ENCODE data around the gene NT5C1A. TPM values are rescaled to one million over a fixed set of nuclear protein-coding genes. Genes with fewer than 3 reads are reported as not detected.

The NT5C1A gene
- under 1 TPM in 1 of 3 donors, not detected in 2; 0.29 TPM for total RNA-seq

GRCh38 chr1:39671793-39672550, at the start of gene NT5C1A:
TSS of gene NT5C1A (minus strand) at chr1:39672107. CDS start at chr1:39672038, 69 bp downstream.
- H3K27me3 ChIP-seq = no peaks in the 10 kb centered on the region
- intact Hi-C loops (cut with DNase I; ENCODE audit: low total_unique reads) = no loop called here
- no peaks in the 10 kb centered on the region for H3K36me3 ChIP-seq
- H3K4me1 ChIP-seq = peaks cover 4% of the 10 kb centered on the region in 2 donors
- no peak for DNase-seq (ENCODE audit: low spot score in 2 of 2)
- TF ChIP-seq, protein P1, sequence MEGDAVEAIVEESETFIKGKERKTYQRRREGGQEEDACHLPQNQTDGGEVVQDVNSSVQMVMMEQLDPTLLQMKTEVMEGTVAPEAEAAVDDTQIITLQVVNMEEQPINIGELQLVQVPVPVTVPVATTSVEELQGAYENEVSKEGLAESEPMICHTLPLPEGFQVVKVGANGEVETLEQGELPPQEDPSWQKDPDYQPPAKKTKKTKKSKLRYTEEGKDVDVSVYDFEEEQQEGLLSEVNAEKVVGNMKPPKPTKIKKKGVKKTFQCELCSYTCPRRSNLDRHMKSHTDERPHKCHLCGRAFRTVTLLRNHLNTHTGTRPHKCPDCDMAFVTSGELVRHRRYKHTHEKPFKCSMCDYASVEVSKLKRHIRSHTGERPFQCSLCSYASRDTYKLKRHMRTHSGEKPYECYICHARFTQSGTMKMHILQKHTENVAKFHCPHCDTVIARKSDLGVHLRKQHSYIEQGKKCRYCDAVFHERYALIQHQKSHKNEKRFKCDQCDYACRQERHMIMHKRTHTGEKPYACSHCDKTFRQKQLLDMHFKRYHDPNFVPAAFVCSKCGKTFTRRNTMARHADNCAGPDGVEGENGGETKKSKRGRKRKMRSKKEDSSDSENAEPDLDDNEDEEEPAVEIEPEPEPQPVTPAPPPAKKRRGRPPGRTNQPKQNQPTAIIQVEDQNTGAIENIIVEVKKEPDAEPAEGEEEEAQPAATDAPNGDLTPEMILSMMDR (IDR thresholded peaks at IDR 0.05) = no peak
- no peak for TF ChIP-seq POLR2AphosphoS5 (IDR thresholded peaks at IDR 0.05)
- no peak for TF ChIP-seq POLR2A (IDR thresholded peaks at IDR 0.05)
- H3K4me3 ChIP-seq = peak within 1 kb of the TSS; percentile 38 to 64 (median 52)
- H3K9me3 ChIP-seq = no peaks in the 10 kb centered on the region
- H3K27ac ChIP-seq = no peak within 1 kb of the TSS

- no peaks in the 10 kb centered on the region for H3K9me3 ChIP-seq
- intact Hi-C loops (cut with DNase I; ENCODE audit: low total_unique reads) = no loop called here
- no peak overlapping the region for H3K27ac ChIP-seq
- H3K36me3 ChIP-seq = no peaks in the 10 kb centered on the region
- H3K27me3 ChIP-seq = peaks cover 0 to 6% of the 10 kb centered on the region in 2 donors
- no peak overlapping the region for H3K4me3 ChIP-seq
- H3K4me1 ChIP-seq = no peaks in the 10 kb centered on the region
- no peak for DNase-seq (ENCODE audit: low spot score in 2 of 2)
- TF ChIP-seq POLR2A (IDR thresholded peaks at IDR 0.05) (no peak), POLR2AphosphoS5 (IDR thresholded peaks at IDR 0.05) (no peak)
- TF ChIP-seq, protein P1 (IDR thresholded peaks at IDR 0.05) = no peak
Observed at GRCh38 chr1:39721664-39722063, 49.8 kb upstream of the NT5C1A start.

GRCh38 chr1:39720094-39720999, 48.4 kb upstream of the NT5C1A start:
- DNase-seq (ENCODE audit: low spot score in 2 of 2) = no peak
- Histone ChIP-seq H3K27ac (no peak overlapping the region), H3K4me3 (no peak overlapping the region), H3K9me3 (no peaks in the 10 kb centered on the region), H3K36me3 (no peaks in the 10 kb centered on the region), H3K27me3 (no peaks in the 10 kb centered on the region), H3K4me1 (no peaks in the 10 kb centered on the region)
- TF ChIP-seq POLR2A (IDR thresholded peaks at IDR 0.05) (no peak), POLR2AphosphoS5 (IDR thresholded peaks at IDR 0.05) (no peak)
- TF ChIP-seq, protein P1 (IDR thresholded peaks at IDR 0.05) = peak; percentile 41 to 74 (median 69)
- intact Hi-C loops (cut with DNase I; ENCODE audit: low total_unique reads) = no loop called here

GRCh38 chr1:39717809-39718208, 45.9 kb upstream of the NT5C1A start:
- Histone ChIP-seq H3K9me3 (no peaks in the 10 kb centered on the region), H3K4me3 (no peak overlapping the region), H3K27ac (no peak overlapping the region), H3K27me3 (peaks cover 0 to 3% of the 10 kb centered on the region in 2 donors), H3K4me1 (no peaks in the 10 kb centered on the region), H3K36me3 (no peaks in the 10 kb centered on the region)
- no peak for DNase-seq (ENCODE audit: low spot score in 2 of 2)
- no peak for TF ChIP-seq POLR2AphosphoS5 (IDR thresholded peaks at IDR 0.05)
- TF ChIP-seq POLR2A (IDR thresholded peaks at IDR 0.05) = no peak
- TF ChIP-seq, protein P1 (IDR thresholded peaks at IDR 0.05) = no peak
- intact Hi-C loops (cut with DNase I; ENCODE audit: low total_unique reads) = no loop called here

Measured in breast epithelium (tissue), 4 donors.